Measurements from ENCODE around the gene GLTP. TPM values are rescaled to one million over a fixed set of nuclear protein-coding genes. Genes with fewer than 3 reads are reported as not detected.

Gene GLTP
- total RNA-seq, 2 donors from 2014 or later, result 42.4 to 48.9 TPM

DNA sequence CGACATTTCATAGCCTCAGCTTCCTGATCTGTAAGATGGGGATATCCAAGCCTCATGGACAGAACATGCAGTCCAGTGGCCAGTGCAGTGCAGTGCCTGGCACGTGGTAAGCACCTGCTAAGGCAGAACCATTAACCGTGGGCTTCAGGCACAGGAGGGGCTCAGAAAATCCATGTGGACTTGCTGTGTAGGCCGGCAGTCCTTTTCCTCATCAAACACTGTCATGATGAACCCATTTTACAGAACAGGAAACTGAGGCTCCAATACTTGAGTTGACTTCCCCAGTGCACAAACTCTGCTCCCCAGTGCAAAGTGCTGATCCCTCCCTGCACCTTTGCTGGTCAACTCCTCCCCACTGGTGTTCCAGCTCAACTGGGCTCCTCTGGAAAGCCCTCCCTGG lies 65.1 kb downstream of the GLTP start:
- Histone ChIP-seq H3K27ac (no peak overlapping the region), H3K4me3 (no peak overlapping the region), H3K9me3 (no peaks in the 10 kb centered on the region), H3K4me1 (ENCODE audit: control insufficient read depth in 1 of 2, low read depth in 2 of 2) (no peaks in the 10 kb centered on the region), H3K27me3 (replicated peaks; ENCODE audit: insufficient read depth) (no peaks in the 10 kb centered on the region), H3K36me3 (no peaks in the 10 kb centered on the region)
- ATAC-seq (ENCODE audit: insufficient number of reproducible peaks, low FRiP score, low read depth), result no peak
- no peak for DNase-seq (ENCODE audit: low spot score)
- TF ChIP-seq CTCF (IDR thresholded peaks at IDR 0.05), result no peak

- no peak overlapping the region for H3K27ac ChIP-seq
- ATAC-seq (ENCODE audit: insufficient number of reproducible peaks, low FRiP score, low read depth), result no peak
These were observed 65.7 kb downstream of the GLTP start for GRCh38 chr12:109814600-109815150.

DNA sequence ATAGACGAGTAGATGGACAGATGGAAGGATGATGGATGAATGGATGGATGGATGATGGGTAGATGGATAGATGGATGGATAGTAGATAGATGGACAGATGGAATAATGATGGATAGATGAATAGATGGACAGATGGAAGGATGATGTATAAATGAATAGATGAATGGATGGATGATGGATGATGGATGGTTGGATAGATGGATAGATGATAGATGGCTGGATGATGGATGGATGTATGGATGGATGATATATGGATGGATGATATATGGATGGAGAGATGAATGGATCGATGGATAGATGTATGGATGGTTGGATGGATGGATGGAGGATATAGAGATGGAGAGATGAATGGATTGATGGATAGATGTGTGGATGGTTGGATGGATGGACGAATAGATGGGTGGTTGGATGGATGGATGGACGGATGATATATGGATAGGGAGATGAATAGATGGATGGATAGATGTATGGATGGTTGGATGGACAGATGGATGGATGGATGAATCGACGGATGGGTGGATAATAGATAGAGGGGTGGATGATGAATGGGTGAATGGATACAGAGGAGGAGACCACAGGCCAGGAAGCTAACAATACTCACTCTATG lies 66.4 kb downstream of the GLTP start:
- no peak for TF ChIP-seq CTCF (IDR thresholded peaks at IDR 0.05)

More at GRCh38 chr12:109814600-109815150, 65.7 kb downstream of the GLTP start:
- no peak for TF ChIP-seq CTCF (IDR thresholded peaks at IDR 0.05)
- Histone ChIP-seq H3K4me1 (ENCODE audit: control insufficient read depth in 1 of 2, low read depth in 2 of 2) (no peaks in the 10 kb centered on the region), H3K27me3 (replicated peaks; ENCODE audit: insufficient read depth) (no peaks in the 10 kb centered on the region), H3K36me3 (no peaks in the 10 kb centered on the region), H3K9me3 (no peaks in the 10 kb centered on the region), H3K4me3 (no peak overlapping the region)
- DNase-seq (ENCODE audit: low spot score), result no peak

DNA sequence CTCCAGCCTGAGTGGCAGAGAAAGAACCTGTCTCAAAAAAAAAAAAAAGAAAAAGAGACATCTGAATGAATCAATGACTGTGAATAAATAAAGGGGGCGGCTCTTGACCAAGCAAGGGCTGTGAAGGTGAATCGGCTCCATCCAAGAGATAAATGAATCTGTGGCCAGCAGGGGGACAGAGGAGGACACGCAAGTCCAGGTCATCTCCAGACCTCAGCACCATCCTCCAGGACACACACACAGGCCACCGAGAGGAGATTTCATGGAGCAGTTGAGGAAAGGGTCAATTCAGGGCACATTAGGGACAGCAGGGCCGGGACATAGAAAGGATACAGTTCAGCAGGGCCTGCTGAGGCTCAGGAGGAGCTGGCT lies 68.7 kb downstream of the GLTP start:
- no peak overlapping the region for H3K4me3 ChIP-seq
- no peak for ATAC-seq (ENCODE audit: insufficient number of reproducible peaks, low FRiP score, low read depth)
- TF ChIP-seq CTCF (IDR thresholded peaks at IDR 0.05), result no peak
- no peaks in the 10 kb centered on the region for H3K4me1 ChIP-seq (ENCODE audit: control insufficient read depth in 1 of 2, low read depth in 2 of 2)
- H3K9me3 ChIP-seq, result no peaks in the 10 kb centered on the region
- H3K36me3 ChIP-seq, result no peaks in the 10 kb centered on the region
- no peak overlapping the region for H3K27ac ChIP-seq
- DNase-seq (ENCODE audit: low spot score), result no peak
- H3K27me3 ChIP-seq (replicated peaks; ENCODE audit: insufficient read depth), result no peaks in the 10 kb centered on the region

More for the DNA sequence above, 66.4 kb downstream of the GLTP start:
- Histone ChIP-seq H3K4me1 (ENCODE audit: control insufficient read depth in 1 of 2, low read depth in 2 of 2) (no peaks in the 10 kb centered on the region), H3K9me3 (no peaks in the 10 kb centered on the region), H3K4me3 (no peak overlapping the region), H3K27ac (no peak overlapping the region), H3K27me3 (replicated peaks; ENCODE audit: insufficient read depth) (no peaks in the 10 kb centered on the region), H3K36me3 (no peaks in the 10 kb centered on the region)
- ATAC-seq (ENCODE audit: insufficient number of reproducible peaks, low FRiP score, low read depth) (no peak), DNase-seq (ENCODE audit: low spot score) (no peak)

DNA sequence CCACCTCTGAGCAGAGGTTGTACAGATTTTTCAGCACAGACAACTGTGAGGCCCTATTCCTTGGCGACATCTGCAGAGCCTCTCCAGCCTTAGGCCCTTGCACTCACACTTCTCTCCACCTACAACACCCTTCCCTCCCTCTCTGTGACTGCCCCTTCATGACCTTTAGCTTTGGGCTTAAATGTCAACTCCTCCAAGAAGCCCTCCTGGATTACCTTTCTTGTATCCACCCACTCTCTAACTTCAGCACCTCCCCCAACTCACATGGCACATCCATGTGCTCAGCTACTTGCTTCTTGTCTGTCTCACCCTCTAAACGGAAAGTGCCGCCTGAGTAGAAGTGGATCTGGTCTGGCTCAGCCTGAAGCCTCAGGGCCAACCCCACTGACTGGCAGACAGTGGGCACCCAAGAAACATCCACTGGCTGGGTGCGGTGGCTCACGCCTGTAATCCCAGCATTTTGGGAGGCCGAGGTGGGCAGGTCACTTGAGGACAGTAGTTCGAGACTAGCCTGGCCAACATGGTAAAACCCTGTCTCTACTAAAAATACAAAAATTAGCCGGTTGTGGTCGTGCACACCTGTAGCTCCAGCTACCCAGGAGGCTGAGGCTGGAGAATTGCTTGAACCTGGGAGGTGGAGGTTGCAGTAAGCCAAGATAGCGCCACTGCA lies 69.3 kb downstream of the GLTP start:
- no peak for TF ChIP-seq CTCF (IDR thresholded peaks at IDR 0.05)
- no peaks in the 10 kb centered on the region for H3K36me3 ChIP-seq
- H3K27ac ChIP-seq, result no peak overlapping the region
- no peak for ATAC-seq (ENCODE audit: insufficient number of reproducible peaks, low FRiP score, low read depth)
- no peaks in the 10 kb centered on the region for H3K27me3 ChIP-seq (replicated peaks; ENCODE audit: insufficient read depth)
- no peak overlapping the region for H3K4me3 ChIP-seq
- H3K4me1 ChIP-seq (ENCODE audit: control insufficient read depth in 1 of 2, low read depth in 2 of 2), result no peaks in the 10 kb centered on the region
- no peak for DNase-seq (ENCODE audit: low spot score)
- no peaks in the 10 kb centered on the region for H3K9me3 ChIP-seq

All from thoracic aorta (tissue), 2 donors.